OCI-LY1 (cell line): ENCODE data around the gene ZBTB20.

Experiments
- EZH2 ChIP-seq: fragments of 200-600 bp; sonication (generic), shearing (Covaris generic); IDR thresholded peaks from 2 replicates; pipeline ENCODE4 v1.8.0; 2017; ENCODE audit warnings: borderline replicate concordance, mixed run types, mild to moderate bottlenecking, antibody characterized with exemption, low read length, moderate library complexity, mixed read lengths
- TF ChIP-seq, protein P1 (sequence below): fragments of 200-600 bp; sonication (generic), shearing (Covaris generic); IDR thresholded peaks from 2 replicates; pipeline ENCODE4 v1.5.1; 2017; ENCODE audit warnings: mild to moderate bottlenecking, antibody characterized with exemption, low read length, moderate library complexity, mixed read lengths

- no peak for TF ChIP-seq EZH2
- TF ChIP-seq, protein P1, sequence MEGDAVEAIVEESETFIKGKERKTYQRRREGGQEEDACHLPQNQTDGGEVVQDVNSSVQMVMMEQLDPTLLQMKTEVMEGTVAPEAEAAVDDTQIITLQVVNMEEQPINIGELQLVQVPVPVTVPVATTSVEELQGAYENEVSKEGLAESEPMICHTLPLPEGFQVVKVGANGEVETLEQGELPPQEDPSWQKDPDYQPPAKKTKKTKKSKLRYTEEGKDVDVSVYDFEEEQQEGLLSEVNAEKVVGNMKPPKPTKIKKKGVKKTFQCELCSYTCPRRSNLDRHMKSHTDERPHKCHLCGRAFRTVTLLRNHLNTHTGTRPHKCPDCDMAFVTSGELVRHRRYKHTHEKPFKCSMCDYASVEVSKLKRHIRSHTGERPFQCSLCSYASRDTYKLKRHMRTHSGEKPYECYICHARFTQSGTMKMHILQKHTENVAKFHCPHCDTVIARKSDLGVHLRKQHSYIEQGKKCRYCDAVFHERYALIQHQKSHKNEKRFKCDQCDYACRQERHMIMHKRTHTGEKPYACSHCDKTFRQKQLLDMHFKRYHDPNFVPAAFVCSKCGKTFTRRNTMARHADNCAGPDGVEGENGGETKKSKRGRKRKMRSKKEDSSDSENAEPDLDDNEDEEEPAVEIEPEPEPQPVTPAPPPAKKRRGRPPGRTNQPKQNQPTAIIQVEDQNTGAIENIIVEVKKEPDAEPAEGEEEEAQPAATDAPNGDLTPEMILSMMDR = no peak
Measured at GRCh38 chr3:114510201-114510600, 636.9 kb downstream of the ZBTB20 start.
